HepG2 (cell line): ENCODE results near the gene RRP12. TPM values are rescaled to one million over a fixed set of nuclear protein-coding genes. Genes with fewer than 3 reads are reported as not detected.

Experiments used
- ATAC-seq: fragments of 200-7000 bp; cut with Tn5 transposase; 3 replicates; pipeline ENCODE4 v1.9.1; 2020; ENCODE audit warnings: mild to moderate bottlenecking, moderate library complexity
- BruUV-seq: library from RNA; stranded (reverse); fragments of 400-500 nt; replicated peaks from 2 replicates; lab custom pipeline; 2021; lab: Mats Ljungman, UMichigan
- CTCF ChIA-PET: fragments of 300-600 bp; formaldehyde crosslinking; extraction: SDS; loops from one replicate; lab custom pipeline; 2021; ENCODE audit warnings: low total read pairs, inconsistent platforms, low intra/inter-chr PET ratio; lab: Yijun Ruan, JAX
- POLR2A ChIA-PET: fragments of 350-600 bp; sonication (Branson Sonifier 250); formaldehyde crosslinking; loops from one replicate; lab custom pipeline; 2020; ENCODE audit warnings: antibody characterized with exemption, inconsistent platforms; lab: Yijun Ruan, JAX
- DNase-seq: peaks from one replicate; pipeline ENCODE4 v3.0.0-alpha.2; 2015; ENCODE audit warnings: low spot score
- FAIRE-seq: peaks from 3 replicates; lab custom pipeline; 2011; peaks lifted over from hg19 to GRCh38; lab: Jason Lieb, UNC
- H2AFZ ChIP-seq: one replicate; pipeline ENCODE4 v1.6.1; 2011; ENCODE audit warnings: low read length, inconsistent platforms
- H3K27ac ChIP-seq: fragments of 300-600 bp; 3 replicates; pipeline ENCODE4 v1.8.0; 2011; ENCODE audit warnings: mixed run types, mild to moderate bottlenecking, mixed read lengths, low read length, inconsistent platforms; ENCODE audit not compliant: insufficient read depth; ENCODE audit errors: extremely low read length
- H3K27me3 ChIP-seq, 2 experiments: fragments of 200-600 bp in 1 of 2; 2 replicates in 1 of 2; 3 replicates in 1 of 2; pipeline versions ENCODE4 v1.6.0 to v1.8.0; 2011; ENCODE audit warnings: low read length in 2 of 2, mild to moderate bottlenecking in 2 of 2, moderate library complexity in 2 of 2, inconsistent platforms in 1 of 2; ENCODE audit not compliant: insufficient read depth in 2 of 2, control insufficient read depth in 1 of 2
- H3K36me3 ChIP-seq, 2 experiments: fragments of 200-600 bp in 1 of 2; replicated peaks in 1 of 2; 2 replicates in 1 of 2; 3 replicates in 1 of 2; pipeline versions ENCODE4 v1.5.1 to v1.8.0; 2011; ENCODE audit warnings: low read length in 2 of 2, inconsistent platforms in 1 of 2; ENCODE audit not compliant: insufficient read depth in 2 of 2, control insufficient read depth in 1 of 2
- H3K4me1 ChIP-seq: 2 replicates; pipeline ENCODE4 v1.5.1; 2012; ENCODE audit warnings: low read length, inconsistent platforms; ENCODE audit not compliant: insufficient read depth
- H3K4me2 ChIP-seq: 2 replicates; pipeline ENCODE4 v1.6.0; 2011; ENCODE audit warnings: low read depth, low read length, inconsistent platforms
- H3K4me3 ChIP-seq, 3 experiments: fragments of 200-600 bp in 1 of 3; sonication (generic), shearing (Covaris generic) in 1 of 3; replicated peaks in 1 of 3; 2 replicates each; pipeline ENCODE4 v1.5.1; 2011 to 2016; ENCODE audit warnings: low read length in 3 of 3, inconsistent platforms in 2 of 3, low read depth in 2 of 3, mild to moderate bottlenecking in 2 of 3, control low read depth in 1 of 3, mixed read lengths in 1 of 3; ENCODE audit not compliant: insufficient read depth in 1 of 3
- H3K79me2 ChIP-seq: one replicate; pipeline ENCODE4 v1.6.1; 2011; ENCODE audit warnings: low read length, inconsistent platforms; ENCODE audit not compliant: insufficient read depth
- H3K9ac ChIP-seq: 2 replicates; pipeline ENCODE4 v1.6.0; 2011; ENCODE audit warnings: mild to moderate bottlenecking, low read depth, low read length, inconsistent platforms; ENCODE audit not compliant: insufficient read depth
- H3K9me3 ChIP-seq: 2 replicates; pipeline ENCODE4 v1.5.1; 2012; ENCODE audit warnings: mild to moderate bottlenecking, low read length
- H4K20me1 ChIP-seq: 2 replicates; pipeline ENCODE4 v1.6.0; 2011; ENCODE audit warnings: inconsistent platforms, mild to moderate bottlenecking, low read length, moderate library complexity; ENCODE audit not compliant: insufficient read depth
- ISL2 ChIP-seq: sonication (generic); formaldehyde crosslinking; IDR thresholded peaks from 2 replicates; pipeline ENCODE4 v1.5.0; 2020; ENCODE audit warnings: missing genetic modification reagents
- JARID2 ChIP-seq: sonication (generic); formaldehyde crosslinking; IDR thresholded peaks from 2 replicates; pipeline ENCODE4 v1.8.1; 2023; ENCODE audit warnings: missing genetic modification reagents, inconsistent platforms; ENCODE audit not compliant: insufficient replicate concordance
- MED1 ChIP-seq: sonication (generic); formaldehyde crosslinking; IDR thresholded peaks from 2 replicates; pipeline ENCODE4 v1.4.0; 2020; ENCODE audit warnings: missing genetic modification reagents
- ZFX ChIP-seq: sonication (generic); formaldehyde crosslinking; IDR thresholded peaks from 2 replicates; pipeline ENCODE4 v1.4.0; 2020; ENCODE audit warnings: mild to moderate bottlenecking, low read depth, missing genetic modification reagents, moderate library complexity
- ZKSCAN5 ChIP-seq: sonication (generic); formaldehyde crosslinking; IDR thresholded peaks from 2 replicates; pipeline ENCODE4 v1.5.1; 2020; ENCODE audit warnings: mild to moderate bottlenecking, missing genetic modification reagents
- ZNF75D ChIP-seq: sonication (generic); formaldehyde crosslinking; IDR thresholded peaks from 2 replicates; pipeline ENCODE4 v1.8.1; 2023; ENCODE audit warnings: missing genetic modification reagents, mild to moderate bottlenecking, borderline replicate concordance
- WGBS: methylation state at CpG from one replicate; pipeline ENCODE4 v1.1.6; 2017; ENCODE audit warnings: low lambda C conversion rate; 5-methylcytosine and 5-hydroxymethylcytosine counted together
- in situ Hi-C: cut with HindIII; loops from 2 replicates; pipeline ENCODE4 v1.10.0; 2017; ENCODE audit warnings: low pct_unique_long_range_greater_than_20kb; ENCODE audit not compliant: extremely low pct_ligation_motif_present
- intact Hi-C: fragments of 100-400 bp; cut with micrococcal nuclease; formaldehyde crosslinking; loops from one replicate; pipeline ENCODE4 v1.10.0; 2022; ENCODE audit not compliant: unreplicated experiment
- polyA plus RNA-seq, 8 experiments: library from polyadenylated mRNA; depleted of rRNA in 3 of 8; stranded (reverse) in 7 of 8; unstranded in 1 of 8; fragments of >200 nt; fragmentation: Illumina TruSeq in 4 of 8; extraction: Trizol in 4 of 8; gene quantifications; 2 replicates each; pipeline versions ENCODE4 v1.2.1 to v1.2.3, GENCODE V29; 2011 to 2016; ENCODE audit warnings: low read depth in 4 of 8, missing spikeins in 1 of 8, mixed read lengths in 1 of 8; ENCODE audit not compliant: insufficient read depth in 1 of 8
- total RNA-seq, 5 experiments: library from RNA; depleted of rRNA; stranded (reverse); fragments of >200 nt; fragmentation: Illumina TruSeq; extraction: Trizol; gene quantifications; 2 replicates each; pipeline ENCODE4 v1.2.3, GENCODE V29; 2016; ENCODE audit warnings: low read depth in 1 of 5
- TF ChIP-seq, protein P1 (sequence below): sonication (generic); formaldehyde crosslinking; IDR thresholded peaks from 2 replicates; pipeline ENCODE4 v1.4.0; 2020; ENCODE audit warnings: missing genetic modification reagents
- TF ChIP-seq, protein P2 (sequence below): sonication (generic); formaldehyde crosslinking; IDR thresholded peaks from 2 replicates; pipeline ENCODE4 v1.4.0; 2020; ENCODE audit warnings: mild to moderate bottlenecking, missing genetic modification reagents

RRP12 gene
- total and polyA plus RNA-seq, 2 of the 13 experiments (the other 11 are each of a cell fraction or from before 2014, with no cell fraction given) = 13.2 to 39.4 TPM

DNA sequence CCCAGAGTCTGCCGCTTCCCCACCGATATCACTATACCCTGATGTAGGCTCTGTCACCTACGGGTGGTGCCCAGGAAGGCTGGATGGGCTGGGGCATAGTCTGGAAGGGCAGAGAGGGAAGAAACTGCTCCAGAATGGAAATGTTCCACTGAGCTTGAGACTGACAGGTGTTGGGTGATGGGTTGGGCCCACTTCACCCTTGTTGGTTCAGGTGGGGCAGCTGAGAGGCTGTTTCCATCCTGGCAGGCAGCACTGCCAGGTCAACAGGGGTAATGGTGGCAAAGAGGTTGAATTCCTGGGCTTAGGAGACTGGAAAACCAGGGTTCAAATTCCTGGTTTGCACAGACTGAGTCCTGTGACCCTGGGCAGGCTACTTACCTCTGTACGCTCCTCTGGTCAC is 38.1 kb downstream of the RRP12 start:
- in situ Hi-C loops = no loop called here
- 100% methylated on average over 3 of the region's 4 CpGs for WGBS
- no peak for TF ChIP-seq ISL2 (CRISPR knock-in tag)
- TF ChIP-seq ZNF75D (CRISPR knock-in tag) = no peak
- TF ChIP-seq, protein P1, sequence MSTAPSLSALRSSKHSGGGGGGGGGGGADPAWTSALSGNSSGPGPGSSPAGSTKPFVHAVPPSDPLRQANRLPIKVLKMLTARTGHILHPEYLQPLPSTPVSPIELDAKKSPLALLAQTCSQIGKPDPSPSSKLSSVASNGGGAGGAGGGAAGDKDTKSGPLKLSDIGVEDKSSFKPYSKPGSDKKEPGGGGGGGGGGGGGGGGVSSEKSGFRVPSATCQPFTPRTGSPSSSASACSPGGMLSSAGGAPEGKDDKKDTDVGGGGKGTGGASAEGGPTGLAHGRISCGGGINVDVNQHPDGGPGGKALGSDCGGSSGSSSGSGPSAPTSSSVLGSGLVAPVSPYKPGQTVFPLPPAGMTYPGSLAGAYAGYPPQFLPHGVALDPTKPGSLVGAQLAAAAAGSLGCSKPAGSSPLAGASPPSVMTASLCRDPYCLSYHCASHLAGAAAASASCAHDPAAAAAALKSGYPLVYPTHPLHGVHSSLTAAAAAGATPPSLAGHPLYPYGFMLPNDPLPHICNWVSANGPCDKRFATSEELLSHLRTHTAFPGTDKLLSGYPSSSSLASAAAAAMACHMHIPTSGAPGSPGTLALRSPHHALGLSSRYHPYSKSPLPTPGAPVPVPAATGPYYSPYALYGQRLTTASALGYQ = no peak
- no peak for TF ChIP-seq MED1 (CRISPR knock-in tag)
- no peak for TF ChIP-seq ZFX (CRISPR knock-in tag)
- TF ChIP-seq, protein P2, sequence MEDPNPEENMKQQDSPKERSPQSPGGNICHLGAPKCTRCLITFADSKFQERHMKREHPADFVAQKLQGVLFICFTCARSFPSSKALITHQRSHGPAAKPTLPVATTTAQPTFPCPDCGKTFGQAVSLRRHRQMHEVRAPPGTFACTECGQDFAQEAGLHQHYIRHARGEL (CRISPR knock-in tag) = no peak
- no peak for TF ChIP-seq JARID2 (CRISPR knock-in tag)
- TF ChIP-seq ZKSCAN5 (CRISPR knock-in tag) = no peak
- POLR2A ChIA-PET = interaction anchor here (1.6 kb wide), 1 partner anchor 38 kb away, joined by 4 read pairs; the partner anchor contains the start of gene RRP12
- intact Hi-C loops = no loop called here
- Histone ChIP-seq H3K9me3 (no peaks in the 10 kb centered on the region), H3K27me3 (no peaks in the 10 kb centered on the region), H3K4me3 (no peak overlapping the region), H3K36me3 (peaks cover 35 to 72% of the 10 kb centered on the region in 2 experiments), H4K20me1 (no peaks in the 10 kb centered on the region), H3K9ac (no peak overlapping the region), H2AFZ (no peak overlapping the region), H3K27ac (no peak overlapping the region), H3K4me2 (no peak overlapping the region), H3K79me2 (no peaks in the 10 kb centered on the region), H3K4me1 (no peaks in the 10 kb centered on the region)
- CTCF ChIA-PET = no interaction called here
- ATAC-seq (no peak), DNase-seq (no peak), FAIRE-seq (no peak)
- BruUV-seq = no TSS peak
